HG03460 (cell line): ENCODE data around the gene PSMA2.

Experiments used
- ATAC-seq: cut with Tn5 transposase; IDR thresholded peaks from one replicate; pipeline ENCODE4 v1.9.1; 2021; ENCODE audit not compliant: unreplicated experiment

Gene PSMA2

GRCh38 chr7:42940985-42941847 is 9.2 kb upstream of the PSMA2 start:
- no peak for ATAC-seq

GRCh38 chr7:42939457-42940240 is 7.7 kb upstream of the PSMA2 start:
- ATAC-seq = no peak

- no peak for ATAC-seq
Observed at GRCh38 chr7:42935861-42936260, 3.9 kb upstream of the PSMA2 start.

GRCh38 chr7:42934291-42934690 is 2.3 kb upstream of the PSMA2 start:
- ATAC-seq = no peak

GRCh38 chr7:42932811-42933591 is 1.0 kb upstream of the PSMA2 start:
- ATAC-seq = no peak

GRCh38 chr7:42931447-42931833 is 534 bp downstream of the PSMA2 start:
- no peak for ATAC-seq

- ATAC-seq = no peak
Observed at GRCh38 chr7:42930889-42931288, 1.1 kb downstream of the PSMA2 start.

GRCh38 chr7:42929449-42929848 is 2.5 kb downstream of the PSMA2 start:
- no peak for ATAC-seq

- ATAC-seq = no peak
Observed at GRCh38 chr7:42928754-42929153, 3.2 kb downstream of the PSMA2 start.

GRCh38 chr7:42926204-42926603 is 5.8 kb downstream of the PSMA2 start:
- no peak for ATAC-seq

- no peak for ATAC-seq
Observed at GRCh38 chr7:42925630-42926029, 6.3 kb downstream of the PSMA2 start.

- ATAC-seq = no peak
Observed at GRCh38 chr7:42924223-42924838, 7.6 kb downstream of the PSMA2 start.

- no peak for ATAC-seq
Observed at GRCh38 chr7:42922017-42922753, 9.8 kb downstream of the PSMA2 start.

GRCh38 chr7:42915356-42915755 is 16.6 kb downstream of the PSMA2 start:
- ATAC-seq = no peak

GRCh38 chr7:42914421-42915045 is 17.4 kb downstream of the PSMA2 start:
- ATAC-seq = no peak

- no peak for ATAC-seq
Observed at GRCh38 chr7:42914009-42914408, 18.0 kb downstream of the PSMA2 start.

- ATAC-seq = no peak
Observed at GRCh38 chr7:42913591-42913990, 18.4 kb downstream of the PSMA2 start.

- ATAC-seq = peak; percentile 91
Observed at GRCh38 chr7:42911454-42912447, 20.2 kb downstream of the PSMA2 start, which contains the start of gene C7orf25. Gene C7orf25, minus strand, starts transcription at chr7:42912070. Its CDS starts 1,170 bp downstream, at chr7:42910900.
